CD8-positive, alpha-beta memory T cell (primary cell): ENCODE measurements around the gene RELN. TPM values are rescaled to one million over a fixed set of nuclear protein-coding genes. Genes with fewer than 3 reads are reported as not detected.

Source experiments
- CTCF ChIA-PET: fragments of 350-600 bp; sonication (Branson Sonifier 250); formaldehyde crosslinking; loops from one replicate; lab custom pipeline; 2021; ENCODE audit warnings: antibody characterized with exemption; lab: Charles Lee
- POLR2A ChIA-PET: fragments of 350-600 bp; sonication (Branson Sonifier 250); formaldehyde crosslinking; loops from one replicate; lab custom pipeline; 2021; ENCODE audit warnings: antibody characterized with exemption; lab: Charles Lee
- DNase-seq, 5 donors: peaks; one replicate each; pipeline versions ENCODE4 v3.0.0 to v3.0.0-alpha.2; 2020 to 2022; ENCODE audit warnings: mixed read lengths in 1 of 5
- H3K27ac ChIP-seq: one replicate; pipeline ENCODE4 v1.7.0; 2013; ENCODE audit warnings: low read depth, mild to moderate bottlenecking, low read length, moderate library complexity
- H3K27me3 ChIP-seq: 2 replicates; pipeline ENCODE4 v1.7.0; 2013; ENCODE audit warnings: low read length, mild to moderate bottlenecking; ENCODE audit not compliant: insufficient read depth, poor library complexity, severe bottlenecking
- H3K36me3 ChIP-seq: 2 replicates; pipeline ENCODE4 v1.7.0; 2013; ENCODE audit warnings: mild to moderate bottlenecking, low read length, moderate library complexity; ENCODE audit not compliant: insufficient read depth
- H3K4me1 ChIP-seq: 2 replicates; pipeline ENCODE4 v1.7.0; 2013; ENCODE audit warnings: mild to moderate bottlenecking, low read length, moderate library complexity; ENCODE audit not compliant: insufficient read depth
- H3K4me3 ChIP-seq: 2 replicates; pipeline ENCODE4 v1.7.0; 2013; ENCODE audit warnings: mild to moderate bottlenecking, low read length
- H3K9me3 ChIP-seq: 2 replicates; pipeline ENCODE4 v1.7.0; 2013; ENCODE audit warnings: mild to moderate bottlenecking, low read length
- H3K27ac Mint-ChIP-seq, 8 donors: one replicate each; pipeline ENCODE4 v1.8.0; 2020 to 2021; ENCODE audit warnings: mixed read lengths in 8 of 8, mild to moderate bottlenecking in 6 of 8, inconsistent platforms in 3 of 8, moderate library complexity in 3 of 8
- H3K27me3 Mint-ChIP-seq, 2 donors: one replicate each; pipeline ENCODE4 v1.8.0; 2020 to 2021; ENCODE audit warnings: mixed read lengths in 2 of 2, mild to moderate bottlenecking in 1 of 2, moderate library complexity in 1 of 2
- H3K36me3 Mint-ChIP-seq, 3 donors: one replicate each; pipeline ENCODE4 v1.8.0; 2020 to 2021; ENCODE audit warnings: mixed read lengths in 3 of 3, inconsistent platforms in 1 of 3, mild to moderate bottlenecking in 1 of 3
- H3K4me1 Mint-ChIP-seq, 3 donors: one replicate each; pipeline ENCODE4 v1.8.0; 2020 to 2021; ENCODE audit warnings: mixed read lengths in 3 of 3, inconsistent platforms in 1 of 3, mild to moderate bottlenecking in 1 of 3
- H3K4me3 Mint-ChIP-seq, 7 donors: one replicate each; pipeline ENCODE4 v1.8.0; 2020 to 2021; ENCODE audit warnings: mixed read lengths in 7 of 7, mild to moderate bottlenecking in 6 of 7, moderate library complexity in 4 of 7, inconsistent platforms in 2 of 7
- H3K9me3 Mint-ChIP-seq, 5 donors: one replicate each; pipeline ENCODE4 v1.8.0; 2020 to 2022; ENCODE audit warnings: mixed read lengths in 5 of 5, mild to moderate bottlenecking in 3 of 5, moderate library complexity in 2 of 5, inconsistent platforms in 1 of 5
- polyA plus RNA-seq: library from polyadenylated mRNA; unstranded; fragments of 300-500 nt; fragmentation: Illumina TruSeq; gene quantifications from one replicate; pipeline ENCODE4 v1.2.3, GENCODE V29; 2021
- total RNA-seq, 2 experiments: library from RNA; stranded (reverse); gene quantifications; one replicate each; pipeline ENCODE4 v1.2.3, GENCODE V29; 2021

Gene RELN
- total and polyA plus RNA-seq, 3 experiments from 2014 or later: not detected

DNA sequence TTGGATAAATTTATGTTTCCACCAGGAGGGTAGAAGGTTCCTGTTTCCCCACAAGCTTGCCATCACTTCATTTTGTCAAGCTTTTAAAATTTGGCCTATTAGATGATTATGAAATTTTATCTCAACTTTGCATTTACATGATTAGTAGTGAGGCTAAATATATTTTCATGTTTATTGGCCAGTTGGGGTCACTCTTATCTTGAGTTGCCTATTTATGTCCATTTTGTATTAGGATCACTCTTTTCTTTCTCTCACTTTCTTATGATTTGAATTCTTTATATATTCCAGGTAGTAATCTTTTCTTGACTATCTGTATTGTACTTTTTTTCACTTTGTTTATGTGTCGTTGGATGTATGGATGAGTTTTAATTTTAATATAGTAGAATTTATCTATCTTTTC, 324.9 kb downstream of the RELN start:
- POLR2A ChIA-PET: no interaction called here
- no peaks in the 10 kb centered on the region for H3K27me3 ChIP-seq
- CTCF ChIA-PET: no interaction called here
- Mint-ChIP-seq H3K36me3 (no peaks in the 10 kb centered on the region), H3K4me1 (no peaks in the 10 kb centered on the region), H3K27ac (no peak overlapping the region), H3K27me3 (no peaks in the 10 kb centered on the region), H3K4me3 (no peak overlapping the region), H3K9me3 (peaks cover 0 to 2% (median 0%) of the 10 kb centered on the region in 5 donors)
- H3K27ac ChIP-seq: no peak overlapping the region
- no peaks in the 10 kb centered on the region for H3K9me3 ChIP-seq
- no peak for DNase-seq
- no peaks in the 10 kb centered on the region for H3K4me1 ChIP-seq
- no peaks in the 10 kb centered on the region for H3K36me3 ChIP-seq
- H3K4me3 ChIP-seq: no peak overlapping the region

DNA sequence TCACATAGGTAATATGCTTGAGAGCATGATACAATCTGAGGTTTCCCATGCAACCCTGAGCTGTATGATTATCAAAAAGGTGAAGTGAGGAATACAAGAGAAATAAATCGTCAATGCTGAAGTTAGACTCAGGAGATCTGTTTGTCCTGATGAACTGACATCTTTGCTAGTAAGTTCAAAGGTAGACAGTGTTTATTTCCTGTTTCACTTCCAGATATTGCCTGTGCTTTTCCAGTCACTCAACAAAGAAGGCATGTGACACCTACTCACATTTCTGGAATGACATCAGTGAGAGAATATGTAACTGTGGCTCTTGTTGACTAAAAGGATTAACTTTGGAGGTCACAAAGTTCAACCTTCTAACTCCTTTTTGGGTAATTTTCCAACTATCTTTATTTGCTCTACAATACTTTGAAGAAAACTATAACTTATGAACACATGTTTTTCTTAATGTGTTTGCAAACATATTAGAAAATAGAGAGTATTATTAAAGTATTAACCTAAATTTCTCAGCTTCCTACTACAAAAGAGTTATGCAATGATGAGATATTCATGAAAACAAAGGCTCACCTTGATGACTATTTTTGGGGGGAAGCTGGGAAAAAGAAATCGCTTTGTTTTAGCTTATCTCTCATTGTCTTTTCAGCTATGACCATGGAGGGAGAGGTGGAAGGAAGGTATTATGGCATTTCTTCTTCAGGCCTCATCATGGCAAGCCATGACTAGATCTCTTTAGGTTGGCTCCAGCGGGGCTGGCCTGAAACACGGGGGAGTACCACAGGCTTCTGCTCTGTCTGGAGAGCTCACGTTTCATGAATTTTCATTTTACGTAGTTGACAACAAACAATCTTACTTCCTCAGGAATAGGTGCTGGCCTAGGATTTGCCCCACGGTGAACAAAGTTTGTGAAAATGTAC, 328.7 kb downstream of the RELN start:
- Histone ChIP-seq H3K4me3 (no peak overlapping the region), H3K9me3 (no peaks in the 10 kb centered on the region), H3K36me3 (no peaks in the 10 kb centered on the region), H3K27ac (no peak overlapping the region), H3K4me1 (no peaks in the 10 kb centered on the region), H3K27me3 (no peaks in the 10 kb centered on the region)
- ChIA-PET CTCF (no interaction called here), POLR2A (no interaction called here)
- Mint-ChIP-seq H3K27ac (no peak overlapping the region), H3K4me3 (no peak overlapping the region), H3K4me1 (no peaks in the 10 kb centered on the region), H3K27me3 (peaks cover 0 to 7% of the 10 kb centered on the region in 2 donors), H3K36me3 (no peaks in the 10 kb centered on the region), H3K9me3 (peaks cover 0 to 4% (median 0%) of the 10 kb centered on the region in 5 donors)
- no peak for DNase-seq

DNA sequence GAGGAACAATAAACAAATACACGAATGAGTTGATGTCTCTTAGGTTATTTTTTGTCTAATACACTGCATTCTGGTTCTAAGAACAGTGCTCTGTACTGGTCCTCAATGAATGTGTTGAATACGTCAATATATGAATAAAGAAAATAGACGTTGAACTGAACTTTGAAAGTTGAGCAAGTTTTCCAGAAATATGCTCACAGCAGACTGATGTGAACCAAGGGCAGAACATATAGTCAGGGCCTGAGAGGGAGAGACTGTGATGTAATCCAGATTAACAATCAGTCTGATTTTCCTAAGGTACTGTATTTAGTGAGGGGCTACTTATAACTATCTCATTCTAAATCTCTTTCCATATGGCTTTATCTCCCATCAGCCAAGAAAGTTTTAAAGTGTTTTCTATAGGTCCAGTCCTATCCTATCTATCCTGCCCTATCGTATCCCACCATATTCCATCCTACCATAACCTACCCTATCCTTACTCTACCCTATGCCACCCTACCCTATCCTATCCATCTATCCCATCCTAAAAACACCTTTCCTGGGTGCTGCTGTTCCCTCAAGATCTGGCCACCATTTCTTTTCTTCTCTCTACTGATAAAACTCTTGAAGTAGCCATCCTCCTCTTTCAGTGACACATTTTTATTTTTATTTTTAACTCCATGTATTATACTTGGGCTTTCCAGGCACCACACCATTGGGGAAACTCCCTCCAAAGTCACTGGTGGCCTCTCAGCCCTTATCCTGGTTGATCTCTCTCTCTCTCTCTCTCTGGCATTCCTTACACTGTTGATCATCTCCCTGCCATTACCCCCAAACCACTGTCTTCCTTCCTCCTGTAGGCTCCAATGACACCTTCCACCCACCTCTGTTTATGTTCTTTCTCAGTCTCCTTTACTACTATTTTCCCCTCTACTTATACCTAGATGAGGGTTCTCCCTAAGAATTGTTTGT, 331.1 kb downstream of the RELN start:
- CTCF ChIA-PET: no interaction called here

DNA sequence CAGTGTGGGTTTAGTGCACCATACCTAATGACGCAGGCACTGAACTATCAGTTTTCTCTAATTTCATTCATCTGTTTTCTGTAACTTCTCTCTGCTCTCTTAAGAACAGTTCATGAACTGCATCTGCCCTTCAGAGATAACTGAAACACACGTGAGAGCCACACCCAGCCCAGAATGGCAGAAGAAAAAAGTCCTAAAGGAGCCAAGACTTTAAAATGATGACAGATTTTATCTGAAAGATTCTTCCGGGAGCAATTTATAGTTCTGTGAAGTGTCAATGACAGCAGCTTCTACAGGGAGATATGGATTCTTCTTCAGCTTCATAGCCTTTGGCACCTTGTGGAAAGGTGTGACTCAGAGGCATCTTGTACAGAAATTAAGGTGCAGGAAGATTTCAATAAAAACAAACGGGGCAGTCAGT, 332.0 kb downstream of the RELN start:
- no peaks in the 10 kb centered on the region for H3K27me3 ChIP-seq
- no peaks in the 10 kb centered on the region for H3K4me1 Mint-ChIP-seq
- H3K36me3 Mint-ChIP-seq: no peaks in the 10 kb centered on the region
- H3K27me3 Mint-ChIP-seq: peaks cover 0 to 7% of the 10 kb centered on the region in 2 donors
- no peak overlapping the region for H3K27ac ChIP-seq
- ChIA-PET POLR2A (no interaction called here), CTCF (no interaction called here)
- H3K9me3 Mint-ChIP-seq: peaks cover 0 to 10% (median 0%) of the 10 kb centered on the region in 5 donors
- H3K4me1 ChIP-seq: no peaks in the 10 kb centered on the region
- H3K36me3 ChIP-seq: no peaks in the 10 kb centered on the region
- H3K27ac Mint-ChIP-seq: no peak overlapping the region
- no peak for DNase-seq
- no peak overlapping the region for H3K4me3 Mint-ChIP-seq
- H3K9me3 ChIP-seq: no peaks in the 10 kb centered on the region
- no peak overlapping the region for H3K4me3 ChIP-seq

More for the DNA sequence above, 331.1 kb downstream of the RELN start:
- Mint-ChIP-seq H3K27ac (no peak overlapping the region), H3K4me1 (no peaks in the 10 kb centered on the region), H3K9me3 (peaks cover 0 to 10% (median 0%) of the 10 kb centered on the region in 5 donors), H3K4me3 (no peak overlapping the region), H3K36me3 (no peaks in the 10 kb centered on the region), H3K27me3 (peaks cover 0 to 7% of the 10 kb centered on the region in 2 donors)
- no peaks in the 10 kb centered on the region for H3K4me1 ChIP-seq
- POLR2A ChIA-PET: no interaction called here
- no peaks in the 10 kb centered on the region for H3K9me3 ChIP-seq
- no peaks in the 10 kb centered on the region for H3K27me3 ChIP-seq
- no peaks in the 10 kb centered on the region for H3K36me3 ChIP-seq
- DNase-seq: no peak
- no peak overlapping the region for H3K4me3 ChIP-seq
- H3K27ac ChIP-seq: no peak overlapping the region

DNA sequence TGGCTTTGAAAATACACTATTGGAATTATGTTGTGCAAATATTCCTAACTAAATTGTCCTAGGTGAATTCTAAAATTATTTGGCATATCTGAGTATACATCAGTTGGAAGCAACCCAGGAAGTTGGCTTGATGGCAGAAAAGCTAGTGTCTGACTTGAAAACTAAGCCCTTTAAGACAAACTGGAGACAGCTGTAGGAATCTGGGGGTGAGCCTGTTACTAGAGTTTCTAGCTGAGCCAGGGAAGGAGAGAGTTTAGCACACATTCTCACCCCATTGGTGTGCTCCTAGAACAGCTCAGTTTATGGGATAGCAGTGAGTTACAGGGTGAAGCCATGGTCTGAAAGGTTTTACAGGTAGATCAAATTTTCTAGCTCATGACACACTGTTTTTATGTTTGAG, 333.2 kb downstream of the RELN start:
- no peak overlapping the region for H3K27ac ChIP-seq
- H3K36me3 ChIP-seq: no peaks in the 10 kb centered on the region
- no peaks in the 10 kb centered on the region for H3K4me1 ChIP-seq
- peaks cover 0 to 7% of the 10 kb centered on the region in 2 donors for H3K27me3 Mint-ChIP-seq
- H3K4me3 Mint-ChIP-seq: no peak overlapping the region
- H3K36me3 Mint-ChIP-seq: no peaks in the 10 kb centered on the region
- H3K27me3 ChIP-seq: no peaks in the 10 kb centered on the region
- no peaks in the 10 kb centered on the region for H3K9me3 ChIP-seq
- H3K27ac Mint-ChIP-seq: no peak overlapping the region
- H3K4me3 ChIP-seq: no peak overlapping the region
- POLR2A ChIA-PET: no interaction called here
- CTCF ChIA-PET: no interaction called here
- no peak for DNase-seq
- no peaks in the 10 kb centered on the region for H3K4me1 Mint-ChIP-seq
- peaks cover 0 to 10% (median 0%) of the 10 kb centered on the region in 5 donors for H3K9me3 Mint-ChIP-seq

DNA sequence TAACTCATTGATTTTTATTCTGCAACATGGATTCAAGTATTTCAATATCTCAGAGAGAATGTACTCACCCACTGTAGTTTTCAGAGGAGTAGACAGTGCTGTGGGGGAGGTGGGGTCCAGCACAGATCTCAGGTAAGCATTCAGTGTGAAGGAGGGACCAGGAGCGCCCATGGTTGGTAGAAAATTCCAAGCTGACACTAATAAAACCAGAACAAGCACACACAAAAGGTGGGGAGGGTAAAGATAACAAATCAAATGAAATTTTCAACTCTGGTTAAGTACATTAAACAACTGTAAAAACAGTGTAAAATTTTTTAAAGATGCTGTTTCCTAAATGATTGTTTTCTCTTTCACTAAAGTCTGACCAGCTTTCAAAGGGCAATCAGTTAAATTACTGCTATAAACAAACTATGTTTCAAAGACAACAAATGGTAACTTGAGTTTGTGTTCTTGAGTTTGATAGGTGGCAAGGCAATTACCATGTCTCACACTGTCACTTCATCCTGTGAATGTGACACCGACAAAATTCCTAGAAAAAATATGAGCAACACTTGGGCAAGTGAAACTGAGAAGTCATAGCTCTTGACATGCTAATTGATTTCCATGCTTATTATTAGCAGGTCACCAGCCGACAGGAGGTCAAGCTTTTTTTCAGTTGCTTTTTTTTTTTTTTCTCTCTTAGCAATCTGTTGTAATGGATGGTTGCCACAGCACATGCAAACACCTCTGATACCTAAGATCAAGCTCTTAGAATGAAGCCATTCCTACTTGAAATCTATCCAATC, 337.7 kb downstream of the RELN start:
- ChIA-PET CTCF (no interaction called here), POLR2A (no interaction called here)
- Mint-ChIP-seq H3K9me3 (peaks cover 3 to 11% (median 7%) of the 10 kb centered on the region in 5 donors), H3K27ac (no peak overlapping the region), H3K4me3 (no peak overlapping the region), H3K27me3 (peaks cover 0 to 1% of the 10 kb centered on the region in 2 donors), H3K36me3 (no peaks in the 10 kb centered on the region), H3K4me1 (no peaks in the 10 kb centered on the region)
- Histone ChIP-seq H3K27ac (no peak overlapping the region), H3K36me3 (no peaks in the 10 kb centered on the region), H3K9me3 (no peaks in the 10 kb centered on the region), H3K4me3 (no peak overlapping the region), H3K4me1 (no peaks in the 10 kb centered on the region), H3K27me3 (no peaks in the 10 kb centered on the region)
- DNase-seq: no peak

DNA sequence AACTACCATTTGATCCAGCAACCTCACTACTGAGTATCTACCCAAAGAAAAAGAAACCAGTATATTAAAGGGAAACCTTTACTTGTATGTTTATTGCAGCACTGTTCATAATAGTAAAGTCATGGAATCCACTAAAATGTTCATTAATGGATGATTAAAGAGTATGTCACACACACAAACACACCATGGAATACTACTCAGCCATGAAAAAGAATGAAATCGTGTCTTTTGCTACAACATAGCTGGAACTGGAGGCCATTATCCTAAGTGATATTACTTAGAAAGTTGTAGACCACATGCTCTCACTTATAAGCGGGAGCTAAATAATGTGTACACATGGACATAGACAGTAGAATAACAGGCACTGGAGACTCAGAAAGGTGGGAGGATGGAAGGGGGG, 340.4 kb downstream of the RELN start:
- Histone ChIP-seq H3K4me3 (no peak overlapping the region), H3K36me3 (no peaks in the 10 kb centered on the region), H3K27me3 (no peaks in the 10 kb centered on the region), H3K4me1 (no peaks in the 10 kb centered on the region), H3K27ac (no peak overlapping the region), H3K9me3 (no peaks in the 10 kb centered on the region)
- Mint-ChIP-seq H3K4me3 (no peak overlapping the region), H3K36me3 (no peaks in the 10 kb centered on the region), H3K4me1 (no peaks in the 10 kb centered on the region), H3K27me3 (peaks cover 0 to 1% of the 10 kb centered on the region in 2 donors), H3K27ac (no peak overlapping the region), H3K9me3 (peaks cover 15 to 26% (median 22%) of the 10 kb centered on the region in 5 donors)
- DNase-seq: no peak
- POLR2A ChIA-PET: no interaction called here
- CTCF ChIA-PET: no interaction called here
